HL-60 (cell line): ENCODE data around the gene LGALS4.
"Not testable (repeated sequence)": the region's sequence is repeated elsewhere in the genome, so short reads cannot be mapped to it uniquely, and the experiment has no call there.

Experiments used
- GABPA ChIP-seq: IDR thresholded peaks from 2 replicates; pipeline ENCODE4 v1.6.1; 2012; ENCODE audit warnings: low read depth
- POLR2AphosphoS5 ChIP-seq: IDR thresholded peaks from 2 replicates; pipeline ENCODE4 v1.6.1; 2012; ENCODE audit warnings: low read depth
- TF ChIP-seq, protein P1 (sequence below): IDR thresholded peaks from one replicate; pipeline ENCODE4 v1.5.1; 2011; ENCODE audit warnings: low read length, control low read depth, inconsistent platforms; ENCODE audit not compliant: insufficient read depth

DNA sequence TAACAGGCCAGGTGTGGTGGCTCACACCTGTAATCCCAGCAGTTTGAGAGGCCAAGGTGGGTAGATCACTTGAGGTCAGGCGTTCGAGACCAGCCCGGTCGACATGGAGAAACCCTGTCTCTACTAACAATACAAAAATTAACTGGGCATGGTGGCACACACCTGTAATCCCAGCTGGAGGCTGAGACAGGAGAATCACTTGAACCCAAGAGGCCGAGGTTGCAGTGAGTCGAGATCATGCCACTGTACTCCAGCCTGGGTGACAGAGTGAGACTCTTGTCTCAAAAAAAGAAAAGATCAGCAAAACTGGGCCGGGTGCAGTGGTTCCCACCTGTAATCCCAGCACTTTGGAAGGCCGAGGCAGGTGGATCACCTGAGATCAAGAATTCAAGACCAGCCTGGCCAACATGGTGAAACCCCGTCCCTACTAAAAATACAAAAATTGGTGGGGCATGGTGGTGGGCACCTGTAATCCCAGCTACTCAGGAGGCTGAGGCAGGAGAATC, 50.8 kb downstream of the LGALS4 start:
- TF ChIP-seq, protein P1, sequence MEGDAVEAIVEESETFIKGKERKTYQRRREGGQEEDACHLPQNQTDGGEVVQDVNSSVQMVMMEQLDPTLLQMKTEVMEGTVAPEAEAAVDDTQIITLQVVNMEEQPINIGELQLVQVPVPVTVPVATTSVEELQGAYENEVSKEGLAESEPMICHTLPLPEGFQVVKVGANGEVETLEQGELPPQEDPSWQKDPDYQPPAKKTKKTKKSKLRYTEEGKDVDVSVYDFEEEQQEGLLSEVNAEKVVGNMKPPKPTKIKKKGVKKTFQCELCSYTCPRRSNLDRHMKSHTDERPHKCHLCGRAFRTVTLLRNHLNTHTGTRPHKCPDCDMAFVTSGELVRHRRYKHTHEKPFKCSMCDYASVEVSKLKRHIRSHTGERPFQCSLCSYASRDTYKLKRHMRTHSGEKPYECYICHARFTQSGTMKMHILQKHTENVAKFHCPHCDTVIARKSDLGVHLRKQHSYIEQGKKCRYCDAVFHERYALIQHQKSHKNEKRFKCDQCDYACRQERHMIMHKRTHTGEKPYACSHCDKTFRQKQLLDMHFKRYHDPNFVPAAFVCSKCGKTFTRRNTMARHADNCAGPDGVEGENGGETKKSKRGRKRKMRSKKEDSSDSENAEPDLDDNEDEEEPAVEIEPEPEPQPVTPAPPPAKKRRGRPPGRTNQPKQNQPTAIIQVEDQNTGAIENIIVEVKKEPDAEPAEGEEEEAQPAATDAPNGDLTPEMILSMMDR = not testable (repeated sequence)
- TF ChIP-seq POLR2AphosphoS5, GABPA: not testable (repeated sequence)
